H1 (cell line): ENCODE measurements around the gene KRT7. TPM values are rescaled to one million over a fixed set of nuclear protein-coding genes. Genes with fewer than 3 reads are reported as not detected.

ENCODE experiments used
- CTCF ChIA-PET: fragments of 300-600 bp; sonication (Branson Sonifier 250); formaldehyde crosslinking; loops from one replicate; lab custom pipeline; 2021; ENCODE audit not compliant: partially characterized antibody; lab: Charles Lee
- POLR2A ChIA-PET: fragments of 300-600 bp; sonication (Branson Sonifier 250); formaldehyde crosslinking; loops from one replicate; lab custom pipeline; 2021; ENCODE audit warnings: inconsistent platforms; ENCODE audit not compliant: partially characterized antibody; lab: Charles Lee
- DNase-seq, 2 experiments: peaks; one replicate each; pipeline versions ENCODE4 v3.0.0 to v3.0.0-alpha.2; 2010 to 2022; ENCODE audit warnings: low spot score in 2 of 2, low read depth in 1 of 2, mixed read lengths in 1 of 2
- FAIRE-seq: peaks from 2 replicates; lab custom pipeline; 2011; peaks lifted over from hg19 to GRCh38; lab: Jason Lieb, UNC
- H2AFZ ChIP-seq: 2 replicates; pipeline ENCODE4 v1.8.1; 2012; ENCODE audit warnings: low read length, inconsistent platforms
- H2AK5ac ChIP-seq: 2 replicates; pipeline ENCODE4 v1.6.1; 2013; ENCODE audit warnings: low read depth, low read length
- H2BK120ac ChIP-seq: replicated peaks from 2 replicates; pipeline ENCODE3; 2013; ENCODE audit warnings: low read depth, low read length, inconsistent platforms
- H2BK12ac ChIP-seq: 2 replicates; pipeline ENCODE4 v1.6.1; 2013; ENCODE audit warnings: low read depth, low read length
- H2BK15ac ChIP-seq: 2 replicates; pipeline ENCODE4 v1.6.1; 2013; ENCODE audit warnings: low read length
- H2BK20ac ChIP-seq: 2 replicates; pipeline ENCODE4 v1.6.1; 2013; ENCODE audit warnings: low read length
- H2BK5ac ChIP-seq: 2 replicates; pipeline ENCODE4 v1.6.1; 2013; ENCODE audit warnings: low read depth, low read length
- H3K14ac ChIP-seq: 2 replicates; pipeline ENCODE4 v1.6.1; 2013; ENCODE audit warnings: inconsistent platforms; ENCODE audit not compliant: insufficient read length
- H3K18ac ChIP-seq: 2 replicates; pipeline ENCODE4 v1.6.1; 2013; ENCODE audit warnings: low read length; ENCODE audit errors: extremely low read depth
- H3K23ac ChIP-seq: 2 replicates; pipeline ENCODE4 v1.6.1; 2013; ENCODE audit warnings: inconsistent platforms; ENCODE audit not compliant: insufficient read length
- H3K23me2 ChIP-seq: 2 replicates; pipeline ENCODE4 v1.6.1; 2013; ENCODE audit warnings: low read depth, low read length
- H3K27ac ChIP-seq: 2 replicates; pipeline ENCODE4 v1.6.1; 2011; ENCODE audit warnings: low read depth, low read length, inconsistent platforms
- H3K27me3 ChIP-seq, 4 experiments: replicated peaks in 1 of 4; 1 replicate in 1 of 4; 2 replicates in 3 of 4; pipeline versions ENCODE4 v1.6.1 to v1.8.1; 2011 to 2013; ENCODE audit warnings: low read length in 3 of 4, mild to moderate bottlenecking in 3 of 4, inconsistent platforms in 2 of 4, mixed read lengths in 2 of 4, moderate library complexity in 1 of 4; ENCODE audit not compliant: control insufficient read depth in 3 of 4, insufficient read depth in 3 of 4; ENCODE audit errors: extremely low read depth in 1 of 4
- H3K36me3 ChIP-seq, 4 experiments: 2 replicates each; pipeline versions ENCODE4 v1.6.1 to v1.8.1; 2011 to 2013; ENCODE audit warnings: mild to moderate bottlenecking in 4 of 4, low read length in 3 of 4, moderate library complexity in 2 of 4, control low read depth in 1 of 4, inconsistent platforms in 1 of 4; ENCODE audit not compliant: insufficient read depth in 4 of 4, control insufficient read depth in 2 of 4
- H3K4ac ChIP-seq: replicated peaks from 2 replicates; pipeline ENCODE3; 2013; ENCODE audit warnings: low read length, low read depth, mixed read lengths, inconsistent platforms; ENCODE audit not compliant: insufficient read length
- H3K4me1 ChIP-seq, 4 experiments: replicated peaks in 1 of 4; 1 replicate in 1 of 4; 2 replicates in 3 of 4; pipeline versions ENCODE4 v1.6.1 to v1.8.1; 2011 to 2013; ENCODE audit warnings: low read length in 3 of 4, inconsistent platforms in 2 of 4, mixed read lengths in 1 of 4; ENCODE audit not compliant: insufficient read depth in 4 of 4, control insufficient read depth in 3 of 4
- H3K4me2 ChIP-seq, 2 experiments: 2 replicates each; pipeline versions ENCODE4 v1.6.1 to v1.8.1; 2011 to 2013; ENCODE audit warnings: low read depth in 2 of 2, low read length in 2 of 2, control low read depth in 1 of 2, inconsistent platforms in 1 of 2, mild to moderate bottlenecking in 1 of 2; ENCODE audit not compliant: insufficient read depth in 1 of 2
- H3K4me3 ChIP-seq, 4 experiments: fragments of 200-600, 300-600 bp in 1 of 4; sonication (generic), shearing (Covaris generic), sonication (Bioruptor Twin) in 1 of 4; 2 replicates each; pipeline versions ENCODE4 v1.5.1 to v1.8.1; 2011 to 2016; ENCODE audit warnings: low read length in 4 of 4, low read depth in 3 of 4, control low read depth in 2 of 4, inconsistent platforms in 2 of 4, mild to moderate bottlenecking in 2 of 4, mixed read lengths in 1 of 4, moderate library complexity in 1 of 4; ENCODE audit not compliant: insufficient read depth in 2 of 4; ENCODE audit errors: extremely low read depth in 1 of 4
- H3K56ac ChIP-seq: replicated peaks from 2 replicates; pipeline ENCODE3; 2013; ENCODE audit warnings: low read depth, mild to moderate bottlenecking, mixed read lengths, low read length, inconsistent platforms; ENCODE audit not compliant: insufficient read length
- H3K79me1 ChIP-seq: 2 replicates; pipeline ENCODE4 v1.6.1; 2013; ENCODE audit warnings: low read depth, low read length, control low read depth
- H3K79me2 ChIP-seq, 2 experiments: 2 replicates each; pipeline versions ENCODE4 v1.6.1 to v1.8.1; 2012 to 2013; ENCODE audit warnings: low read length in 2 of 2, mild to moderate bottlenecking in 2 of 2, inconsistent platforms in 1 of 2; ENCODE audit not compliant: insufficient read depth in 2 of 2, control insufficient read depth in 1 of 2
- H3K9ac ChIP-seq, 4 experiments: replicated peaks in 1 of 4; 1 replicate in 1 of 4; 2 replicates in 3 of 4; pipeline versions ENCODE4 v1.6.1 to v1.8.1; 2011 to 2013; ENCODE audit warnings: low read depth in 3 of 4, low read length in 3 of 4, control low read depth in 2 of 4, mild to moderate bottlenecking in 2 of 4, moderate library complexity in 2 of 4, inconsistent platforms in 1 of 4; ENCODE audit errors: extremely low read depth in 1 of 4
- H3K9me3 ChIP-seq, 2 experiments: 2 replicates each; pipeline versions ENCODE4 v1.6.1 to v1.8.1; 2012 to 2013; ENCODE audit warnings: mild to moderate bottlenecking in 2 of 2, moderate library complexity in 2 of 2, control low read depth in 1 of 2, inconsistent platforms in 1 of 2, low read depth in 1 of 2, low read length in 1 of 2, mixed read lengths in 1 of 2; ENCODE audit not compliant: insufficient read depth in 2 of 2
- H4K20me1 ChIP-seq, 2 experiments: replicated peaks in 1 of 2; 2 replicates each; pipeline versions ENCODE3 to v1.8.1; 2011 to 2013; ENCODE audit warnings: inconsistent platforms in 2 of 2, low read length in 2 of 2, mild to moderate bottlenecking in 1 of 2; ENCODE audit not compliant: insufficient read depth in 2 of 2, control insufficient read depth in 1 of 2
- H4K5ac ChIP-seq: 2 replicates; pipeline ENCODE4 v1.6.1; 2013; ENCODE audit warnings: low read length, low read depth, mixed read lengths, inconsistent platforms; ENCODE audit not compliant: insufficient read length
- H4K8ac ChIP-seq: 2 replicates; pipeline ENCODE4 v1.8.0; 2013; ENCODE audit warnings: mild to moderate bottlenecking, moderate library complexity, low read length, inconsistent platforms; ENCODE audit not compliant: insufficient read depth; ENCODE audit errors: extremely low read depth
- H4K91ac ChIP-seq: replicated peaks from 2 replicates; pipeline ENCODE3; 2013; ENCODE audit warnings: low read length, mixed read lengths, inconsistent platforms; ENCODE audit not compliant: insufficient read length
- FOSL1 ChIP-seq: IDR thresholded peaks from 2 replicates; pipeline ENCODE4 v1.6.1; 2011; ENCODE audit warnings: mild to moderate bottlenecking, low read depth, low read length, moderate library complexity; ENCODE audit not compliant: insufficient read depth
- JUND ChIP-seq: IDR thresholded peaks from 2 replicates; pipeline ENCODE4 v1.6.1; 2011; ENCODE audit warnings: mild to moderate bottlenecking, improper control_type of control experiment, low read length
- WGBS, 2 experiments: shearing (Covaris generic) in 1 of 2; methylation state at CpG; one replicate each; pipeline versions ENCODE4 v1.1.6 to v1.1.7; 2013 to 2015; ENCODE audit warnings: low lambda C conversion rate in 2 of 2, mixed read lengths in 2 of 2, inconsistent platforms in 1 of 2, low coverage in 1 of 2, missing lambda C conversion rate in 1 of 2; ENCODE audit not compliant: insufficient replicate concordance in 2 of 2, insufficient coverage in 1 of 2, insufficient read length in 1 of 2; ENCODE audit errors: extremely low coverage in 1 of 2, missing lambda C conversion rate in 1 of 2; 5-methylcytosine and 5-hydroxymethylcytosine counted together
- polyA plus RNA-seq, 7 experiments: library from polyadenylated mRNA; depleted of rRNA in 3 of 7; stranded (reverse) in 5 of 7; unstranded in 2 of 7; fragments of >200 nt in 5 of 7; fragments of 200-250 nt in 2 of 7; gene quantifications; 1 replicate in 5 of 7; 2 replicates in 1 of 7; 4 replicates in 1 of 7; pipeline versions ENCODE4 v1.2.1 to v1.2.3, GENCODE V29; 2011 to 2013; ENCODE audit warnings: missing spikeins in 2 of 7, mixed read lengths in 2 of 7
- total RNA-seq: library from RNA; stranded (reverse); fragmentation: NEBNext Ultra II Directional; extraction: Animal tissue kit (Norgen Biotek cat#: 25700); gene quantifications from 2 replicates; pipeline ENCODE4 v1.2.1, GENCODE V29; 2021
- TF ChIP-seq, protein P1 (sequence below): IDR thresholded peaks from 2 replicates; pipeline ENCODE4 v1.6.1; 2012; ENCODE audit warnings: inconsistent platforms
- TF ChIP-seq, protein P2 (sequence below), 3 experiments: IDR thresholded peaks; 1 replicate in 2 of 3; 2 replicates in 1 of 3; pipeline versions ENCODE4 v1.5.1 to v1.6.1; 2011; ENCODE audit warnings: low read length in 3 of 3, mild to moderate bottlenecking in 3 of 3, inconsistent platforms in 2 of 3, low read depth in 1 of 3, moderate library complexity in 1 of 3; ENCODE audit not compliant: insufficient read depth in 1 of 3; ENCODE audit errors: control extremely low read depth in 1 of 3

KRT7 gene
- total and polyA plus RNA-seq, 2 of the 8 experiments (the other 6 are each of a cell fraction or from before 2014, with no cell fraction given): 13.2 to 19.0 TPM

DNA sequence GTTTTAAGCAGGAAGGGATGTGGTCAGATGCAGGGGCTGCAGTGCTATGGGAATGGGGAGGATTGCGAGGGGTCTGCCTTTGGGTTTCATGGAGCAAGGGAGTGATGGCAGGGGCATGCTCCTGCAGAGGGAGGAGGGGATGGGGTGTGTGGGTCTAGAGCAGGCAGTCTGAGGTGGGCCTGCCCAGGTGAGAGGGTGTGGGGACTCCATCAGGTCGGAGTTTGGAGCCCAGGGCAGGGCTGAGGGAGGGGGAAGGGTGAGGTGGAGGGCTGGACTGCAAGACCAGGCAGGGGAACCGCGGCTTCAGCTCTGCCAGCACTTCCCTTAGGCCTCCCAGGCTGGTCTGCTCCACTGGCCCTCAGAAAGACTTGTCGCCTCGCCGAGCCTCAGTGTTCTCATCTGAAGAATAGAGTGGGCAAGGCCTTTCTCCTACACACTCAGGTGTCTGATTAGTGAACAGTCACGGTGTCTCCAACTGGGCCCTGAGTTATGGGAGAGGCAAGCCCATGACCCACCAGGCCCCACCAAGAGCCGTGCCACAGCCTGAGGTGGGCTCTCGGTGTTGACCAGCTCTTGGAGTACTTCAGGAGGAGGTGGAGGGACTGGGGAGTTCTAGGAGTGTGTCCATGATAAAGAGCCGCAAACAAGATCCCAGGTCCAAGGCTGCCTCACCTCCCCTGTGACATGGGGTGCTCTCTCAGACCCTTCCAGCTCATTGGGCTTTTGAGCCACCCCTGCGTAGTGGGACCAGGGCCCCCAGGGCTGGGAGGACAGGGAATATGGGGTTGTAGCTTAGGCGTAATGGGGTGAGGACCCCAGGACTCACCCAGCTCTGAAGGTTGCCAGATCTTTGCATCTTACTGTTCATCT is 21.1 kb upstream of the KRT7 start:
- H3K27me3 ChIP-seq: no peaks in the 10 kb centered on the region
- no peak overlapping the region for H3K4ac ChIP-seq
- no peak overlapping the region for H2AFZ ChIP-seq
- H4K5ac ChIP-seq: no peak overlapping the region
- ChIA-PET POLR2A (no interaction called here), CTCF (interaction anchor here (0.6 to 13.2 kb wide), 19 partner anchors 9 to 760 kb away, joined by 3 to 146 read pairs (median 6); partner anchors contain the start of genes KRT7 and KRT86)
- no peaks in the 10 kb centered on the region for H3K79me2 ChIP-seq
- no peak overlapping the region for H3K27ac ChIP-seq
- no peak overlapping the region for H2BK20ac ChIP-seq
- FAIRE-seq: no peak
- H3K4me1 ChIP-seq: peaks cover 0 to 2% (median under 1%) of the 10 kb centered on the region in 4 experiments; a peak in 3 of 7 replicates
- no peak overlapping the region for H3K14ac ChIP-seq
- H3K9ac ChIP-seq: no peak overlapping the region
- H3K79me1 ChIP-seq: no peaks in the 10 kb centered on the region
- H3K23ac ChIP-seq: no peak overlapping the region
- 94% methylated on average over 13 of the region's 13 CpGs; no CpG with 5 or more reads in 1 of the 2 experiments for WGBS, 2 experiments
- H3K9me3 ChIP-seq: no peaks in the 10 kb centered on the region
- H2BK5ac ChIP-seq: no peak overlapping the region
- no peak overlapping the region for H3K56ac ChIP-seq
- H2AK5ac ChIP-seq: no peak overlapping the region
- H3K18ac ChIP-seq: no peak overlapping the region
- no peak overlapping the region for H2BK120ac ChIP-seq
- no peak overlapping the region for H3K4me2 ChIP-seq
- DNase-seq: no peak
- no peak overlapping the region for H4K8ac ChIP-seq
- H4K20me1 ChIP-seq: peaks cover 0 to 3% of the 10 kb centered on the region in 2 experiments
- H3K23me2 ChIP-seq: no peaks in the 10 kb centered on the region
- H4K91ac ChIP-seq: no peak overlapping the region
- no peak overlapping the region for H3K4me3 ChIP-seq
- H2BK15ac ChIP-seq: 0 out of 2 replicates have a peak overlapping the region, but pooled peaks have one; percentile 16
- no peaks in the 10 kb centered on the region for H3K36me3 ChIP-seq
- H2BK12ac ChIP-seq: 0 out of 2 replicates have a peak overlapping the region, but pooled peaks have one; percentile 27
- TF ChIP-seq JUND: no peak
- TF ChIP-seq, protein P1, sequence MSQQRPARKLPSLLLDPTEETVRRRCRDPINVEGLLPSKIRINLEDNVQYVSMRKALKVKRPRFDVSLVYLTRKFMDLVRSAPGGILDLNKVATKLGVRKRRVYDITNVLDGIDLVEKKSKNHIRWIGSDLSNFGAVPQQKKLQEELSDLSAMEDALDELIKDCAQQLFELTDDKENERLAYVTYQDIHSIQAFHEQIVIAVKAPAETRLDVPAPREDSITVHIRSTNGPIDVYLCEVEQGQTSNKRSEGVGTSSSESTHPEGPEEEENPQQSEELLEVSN: no peak
- TF ChIP-seq, protein P2, sequence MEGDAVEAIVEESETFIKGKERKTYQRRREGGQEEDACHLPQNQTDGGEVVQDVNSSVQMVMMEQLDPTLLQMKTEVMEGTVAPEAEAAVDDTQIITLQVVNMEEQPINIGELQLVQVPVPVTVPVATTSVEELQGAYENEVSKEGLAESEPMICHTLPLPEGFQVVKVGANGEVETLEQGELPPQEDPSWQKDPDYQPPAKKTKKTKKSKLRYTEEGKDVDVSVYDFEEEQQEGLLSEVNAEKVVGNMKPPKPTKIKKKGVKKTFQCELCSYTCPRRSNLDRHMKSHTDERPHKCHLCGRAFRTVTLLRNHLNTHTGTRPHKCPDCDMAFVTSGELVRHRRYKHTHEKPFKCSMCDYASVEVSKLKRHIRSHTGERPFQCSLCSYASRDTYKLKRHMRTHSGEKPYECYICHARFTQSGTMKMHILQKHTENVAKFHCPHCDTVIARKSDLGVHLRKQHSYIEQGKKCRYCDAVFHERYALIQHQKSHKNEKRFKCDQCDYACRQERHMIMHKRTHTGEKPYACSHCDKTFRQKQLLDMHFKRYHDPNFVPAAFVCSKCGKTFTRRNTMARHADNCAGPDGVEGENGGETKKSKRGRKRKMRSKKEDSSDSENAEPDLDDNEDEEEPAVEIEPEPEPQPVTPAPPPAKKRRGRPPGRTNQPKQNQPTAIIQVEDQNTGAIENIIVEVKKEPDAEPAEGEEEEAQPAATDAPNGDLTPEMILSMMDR (IDR thresholded peaks at IDR 0.05; ENCODE audit: control extremely low read depth in 1 of 3, insufficient read depth in 1 of 3, low read depth in 1 of 3, low read length in 3 of 3): no peak
- TF ChIP-seq FOSL1: no peak
